Neutrophil (primary cell): Measurements from ENCODE around the gene SEC14L3.

Source experiments
- H3K27ac ChIP-seq: fragments of 200-600 bp; sonication (generic); 2 replicates; pipeline ENCODE4 v1.5.1; 2016; ENCODE audit warnings: mild to moderate bottlenecking, moderate library complexity
- H3K27me3 ChIP-seq: fragments of 200-600 bp; sonication (generic); 2 replicates; pipeline ENCODE4 v1.6.0; 2016; ENCODE audit warnings: mild to moderate bottlenecking
- H3K36me3 ChIP-seq: fragments of 200-600 bp; sonication (generic); 2 replicates; pipeline ENCODE4 v1.5.1; 2017
- H3K4me1 ChIP-seq, 2 experiments: fragments of 200-600 bp in 1 of 2; sonication (generic) in 1 of 2; 1 replicate in 1 of 2; 2 replicates in 1 of 2; pipeline versions ENCODE4 v1.5.1 to v1.6.1; 2013 to 2016; ENCODE audit warnings: low read depth in 1 of 2, low read length in 1 of 2, mild to moderate bottlenecking in 1 of 2, moderate library complexity in 1 of 2; ENCODE audit not compliant: control insufficient read depth in 1 of 2, insufficient read depth in 1 of 2
- H3K4me3 ChIP-seq, 2 experiments: fragments of 200-600 bp in 1 of 2; sonication (generic) in 1 of 2; 1 replicate in 1 of 2; 2 replicates in 1 of 2; pipeline ENCODE4 v1.5.1; 2013 to 2016; ENCODE audit warnings: low read depth in 1 of 2, low read length in 1 of 2, mild to moderate bottlenecking in 1 of 2, moderate library complexity in 1 of 2
- H3K9me3 ChIP-seq: fragments of 200-600 bp; sonication (generic); 2 replicates; pipeline ENCODE4 v1.5.1; 2016
- TF ChIP-seq, protein P1 (sequence below): fragments of 200-600 bp; sonication (generic); IDR thresholded peaks from 2 replicates; pipeline ENCODE4 v1.5.1; 2016; ENCODE audit warnings: antibody characterized with exemption

Gene SEC14L3

DNA sequence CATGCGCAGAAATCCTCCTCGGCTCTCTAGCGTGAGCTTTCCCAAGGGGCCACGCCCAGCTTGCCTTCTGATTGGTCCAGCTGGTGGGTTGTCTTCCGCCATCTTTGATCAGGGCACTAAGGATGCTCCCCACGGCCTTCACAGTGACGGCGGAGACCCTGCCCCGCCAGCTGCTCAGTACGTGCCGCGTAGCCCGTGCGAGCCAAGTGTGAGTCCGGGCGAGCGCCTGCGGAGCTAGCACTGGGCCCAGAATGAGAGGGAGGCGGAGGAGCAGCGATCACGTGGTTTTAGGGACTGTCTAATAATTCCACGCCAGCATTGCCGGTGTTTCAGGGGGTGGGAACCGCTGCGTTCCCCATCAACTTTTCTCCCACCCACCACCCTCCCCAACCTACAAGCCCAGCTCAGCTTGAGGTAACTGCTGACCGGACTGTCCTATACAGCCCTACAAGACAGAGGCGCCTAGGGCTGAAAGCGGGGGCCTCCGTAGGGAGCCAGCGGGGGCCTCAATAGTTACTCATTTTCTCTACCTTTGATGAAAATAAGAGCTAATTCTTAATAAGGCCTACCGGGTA lies 47.8 kb downstream of the SEC14L3 start:
- Histone ChIP-seq H3K9me3 (no peaks in the 10 kb centered on the region), H3K27me3 (no peaks in the 10 kb centered on the region), H3K27ac (peak overlapping the region; percentile 86), H3K36me3 (no peaks in the 10 kb centered on the region), H3K4me1 (peaks cover 38% of the 10 kb centered on the region in 2 experiments), H3K4me3 (peak overlapping the region; percentile 76 to 92)
- TF ChIP-seq, protein P1, sequence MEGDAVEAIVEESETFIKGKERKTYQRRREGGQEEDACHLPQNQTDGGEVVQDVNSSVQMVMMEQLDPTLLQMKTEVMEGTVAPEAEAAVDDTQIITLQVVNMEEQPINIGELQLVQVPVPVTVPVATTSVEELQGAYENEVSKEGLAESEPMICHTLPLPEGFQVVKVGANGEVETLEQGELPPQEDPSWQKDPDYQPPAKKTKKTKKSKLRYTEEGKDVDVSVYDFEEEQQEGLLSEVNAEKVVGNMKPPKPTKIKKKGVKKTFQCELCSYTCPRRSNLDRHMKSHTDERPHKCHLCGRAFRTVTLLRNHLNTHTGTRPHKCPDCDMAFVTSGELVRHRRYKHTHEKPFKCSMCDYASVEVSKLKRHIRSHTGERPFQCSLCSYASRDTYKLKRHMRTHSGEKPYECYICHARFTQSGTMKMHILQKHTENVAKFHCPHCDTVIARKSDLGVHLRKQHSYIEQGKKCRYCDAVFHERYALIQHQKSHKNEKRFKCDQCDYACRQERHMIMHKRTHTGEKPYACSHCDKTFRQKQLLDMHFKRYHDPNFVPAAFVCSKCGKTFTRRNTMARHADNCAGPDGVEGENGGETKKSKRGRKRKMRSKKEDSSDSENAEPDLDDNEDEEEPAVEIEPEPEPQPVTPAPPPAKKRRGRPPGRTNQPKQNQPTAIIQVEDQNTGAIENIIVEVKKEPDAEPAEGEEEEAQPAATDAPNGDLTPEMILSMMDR = peak; percentile 47

DNA sequence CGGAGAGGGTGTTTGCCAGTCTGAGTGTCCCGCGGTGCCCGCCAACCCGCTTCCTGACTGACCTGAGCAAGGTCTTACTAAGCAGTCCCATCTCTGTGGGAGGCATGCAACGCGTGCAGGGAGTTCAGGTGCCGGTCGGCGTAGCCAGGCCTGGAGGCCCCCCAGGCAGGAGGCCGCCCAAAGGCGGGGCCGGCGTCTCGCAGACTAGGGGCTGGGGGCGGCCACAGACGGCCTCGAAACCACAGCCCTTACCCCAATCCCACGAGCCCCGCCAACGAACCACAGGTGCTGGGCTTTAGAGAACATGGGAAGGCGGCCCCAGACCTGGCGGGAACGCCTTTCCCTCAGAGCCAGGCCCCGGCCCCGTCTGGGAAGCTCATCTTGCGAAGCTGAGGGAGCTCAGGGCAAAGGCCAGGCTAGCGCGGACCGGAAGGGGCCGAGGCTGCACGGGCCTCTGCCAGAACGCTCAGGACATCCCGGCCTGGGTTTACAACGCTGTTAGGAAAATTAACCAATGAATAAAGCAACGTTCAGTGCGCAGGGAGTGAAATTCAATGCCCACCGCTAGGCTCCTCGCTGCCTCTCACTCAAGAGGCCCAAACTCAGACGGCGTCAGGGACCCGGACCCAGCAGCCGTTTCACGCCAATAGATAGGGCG lies 48.4 kb downstream of the SEC14L3 start:
- Histone ChIP-seq H3K36me3 (no peaks in the 10 kb centered on the region), H3K9me3 (no peaks in the 10 kb centered on the region), H3K4me1 (peaks cover 38% of the 10 kb centered on the region in 2 experiments), H3K4me3 (peak overlapping the region; percentile 76 to 92), H3K27me3 (no peaks in the 10 kb centered on the region), H3K27ac (peak overlapping the region; percentile 86)
- TF ChIP-seq, protein P1 = no peak

DNA sequence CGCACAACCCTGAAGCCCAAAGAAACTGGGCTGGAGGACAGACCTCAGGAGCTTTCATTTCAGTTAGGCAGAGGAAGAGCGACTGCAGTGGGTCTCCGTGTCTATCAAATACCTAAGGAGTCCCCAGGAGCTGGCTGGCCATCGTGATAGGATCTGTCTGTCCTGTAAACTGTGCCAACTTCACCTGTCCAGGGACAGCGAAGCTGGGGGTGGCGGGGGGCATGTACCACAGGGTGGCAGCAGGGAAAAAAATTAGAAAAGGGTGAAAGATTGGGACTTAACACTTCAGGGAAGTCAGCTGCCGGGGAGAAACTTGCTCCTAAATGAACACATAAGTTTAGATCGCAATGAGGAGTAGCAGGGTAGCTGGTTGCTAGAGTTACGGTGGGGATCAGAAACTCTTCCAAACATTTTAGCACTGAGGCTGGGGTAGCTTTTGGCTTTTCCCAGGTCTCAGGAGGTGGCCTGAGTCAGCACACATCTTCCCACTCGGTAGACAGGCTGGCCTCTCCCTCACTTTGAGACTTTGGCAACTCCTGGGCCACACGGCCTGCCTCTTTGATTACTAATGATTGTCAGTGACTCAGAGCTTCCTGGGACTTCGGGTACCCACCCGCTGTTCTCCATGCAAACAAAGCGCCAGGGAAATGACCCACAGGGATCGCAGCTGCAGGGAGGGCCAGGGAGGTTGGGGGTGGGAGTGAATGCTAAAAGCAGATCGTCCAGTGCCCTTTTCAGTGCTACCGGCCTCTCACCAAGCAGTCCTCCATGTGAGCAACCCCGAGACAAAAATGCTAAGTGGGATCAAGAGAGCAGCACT lies 49.1 kb downstream of the SEC14L3 start:
- peak overlapping the region; percentile 76 to 92 for H3K4me3 ChIP-seq
- TF ChIP-seq, protein P1 = no peak
- H3K4me1 ChIP-seq = peaks cover 38% of the 10 kb centered on the region in 2 experiments

DNA sequence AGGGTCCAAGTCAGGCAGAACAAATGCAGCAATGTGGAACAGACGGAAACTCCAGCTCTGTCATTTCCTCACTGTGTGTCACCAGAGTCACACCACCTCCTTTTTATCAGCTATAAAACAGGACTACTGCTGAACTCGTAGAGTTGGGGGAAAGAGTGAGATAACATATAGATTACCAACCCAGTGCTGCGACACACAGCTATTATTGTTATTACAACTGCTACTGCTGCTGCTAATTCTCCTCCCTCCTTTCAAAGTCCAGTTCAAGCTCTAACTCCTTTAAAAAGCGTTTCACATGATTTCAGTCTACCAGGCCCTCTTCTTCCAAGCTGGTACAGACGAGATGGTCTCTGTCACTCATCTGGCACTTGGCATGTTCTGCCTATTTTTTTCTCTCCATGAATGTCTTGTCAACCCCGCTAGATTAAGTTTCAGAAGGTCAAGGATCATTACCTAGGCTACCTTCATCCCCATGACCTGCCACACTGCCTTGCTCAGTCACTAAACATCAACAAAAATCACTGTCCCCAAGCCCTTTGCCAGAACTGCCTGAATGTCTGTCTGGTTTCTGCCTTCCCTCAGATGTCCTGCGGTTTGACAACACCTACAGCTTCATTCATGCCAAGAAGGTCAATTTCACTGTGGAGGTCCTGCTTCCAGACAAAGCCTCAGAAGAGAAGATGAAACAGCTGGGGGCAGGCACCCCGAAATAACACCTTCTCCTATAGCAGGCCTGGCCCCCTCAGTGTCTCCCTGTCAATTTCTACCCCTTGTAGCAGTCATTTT lies 49.9 kb downstream of the SEC14L3 start:
- TF ChIP-seq, protein P1 = no peak
- H3K9me3 ChIP-seq = no peaks in the 10 kb centered on the region
- no peaks in the 10 kb centered on the region for H3K36me3 ChIP-seq
- H3K27me3 ChIP-seq = no peaks in the 10 kb centered on the region
- H3K4me1 ChIP-seq = peaks cover 38% of the 10 kb centered on the region in 2 experiments
- no peak overlapping the region for H3K4me3 ChIP-seq
- no peak overlapping the region for H3K27ac ChIP-seq

More for the DNA sequence above, 49.1 kb downstream of the SEC14L3 start:
- Histone ChIP-seq H3K27me3 (no peaks in the 10 kb centered on the region), H3K9me3 (no peaks in the 10 kb centered on the region), H3K36me3 (no peaks in the 10 kb centered on the region), H3K27ac (no peak overlapping the region)
